ENCODE results near the gene EFEMP1. TPM values are rescaled to one million over a fixed set of nuclear protein-coding genes. Genes with fewer than 3 reads are reported as not detected.
A peak's percentile ranks its signal among the peaks of the same experiment; 100 is the strongest.

Gene EFEMP1
- total RNA-seq, 4 donors from 2014 or later: 11.2 to 68.3 (median 41.8) TPM

DNA sequence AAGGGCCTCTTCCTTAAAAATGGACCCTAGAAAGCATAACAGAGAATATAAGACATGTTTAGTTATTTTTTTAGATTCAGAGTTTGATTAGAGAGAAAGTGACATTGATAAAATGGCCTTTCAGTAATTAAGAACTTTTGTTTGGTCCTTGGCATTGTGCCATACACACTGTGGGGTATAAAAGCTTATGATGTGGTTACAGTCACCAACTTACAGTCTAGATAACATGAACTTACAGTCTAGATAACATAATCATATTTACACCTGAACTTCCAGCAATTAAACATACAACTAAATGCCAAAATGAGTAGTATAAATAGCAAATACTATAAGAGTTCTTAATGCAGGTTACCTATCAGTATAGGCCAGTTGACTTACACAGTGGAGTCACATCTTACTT is 25.6 kb upstream of the EFEMP1 start:
- no peaks in the 10 kb centered on the region for H3K9me3 ChIP-seq
- H3K27ac ChIP-seq: no peak overlapping the region
- no peaks in the 10 kb centered on the region for H3K36me3 ChIP-seq
- DNase-seq: no peak
- TF ChIP-seq, protein P1, sequence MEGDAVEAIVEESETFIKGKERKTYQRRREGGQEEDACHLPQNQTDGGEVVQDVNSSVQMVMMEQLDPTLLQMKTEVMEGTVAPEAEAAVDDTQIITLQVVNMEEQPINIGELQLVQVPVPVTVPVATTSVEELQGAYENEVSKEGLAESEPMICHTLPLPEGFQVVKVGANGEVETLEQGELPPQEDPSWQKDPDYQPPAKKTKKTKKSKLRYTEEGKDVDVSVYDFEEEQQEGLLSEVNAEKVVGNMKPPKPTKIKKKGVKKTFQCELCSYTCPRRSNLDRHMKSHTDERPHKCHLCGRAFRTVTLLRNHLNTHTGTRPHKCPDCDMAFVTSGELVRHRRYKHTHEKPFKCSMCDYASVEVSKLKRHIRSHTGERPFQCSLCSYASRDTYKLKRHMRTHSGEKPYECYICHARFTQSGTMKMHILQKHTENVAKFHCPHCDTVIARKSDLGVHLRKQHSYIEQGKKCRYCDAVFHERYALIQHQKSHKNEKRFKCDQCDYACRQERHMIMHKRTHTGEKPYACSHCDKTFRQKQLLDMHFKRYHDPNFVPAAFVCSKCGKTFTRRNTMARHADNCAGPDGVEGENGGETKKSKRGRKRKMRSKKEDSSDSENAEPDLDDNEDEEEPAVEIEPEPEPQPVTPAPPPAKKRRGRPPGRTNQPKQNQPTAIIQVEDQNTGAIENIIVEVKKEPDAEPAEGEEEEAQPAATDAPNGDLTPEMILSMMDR (IDR thresholded peaks at IDR 0.05): no peak
- TF ChIP-seq POLR2A (IDR thresholded peaks at IDR 0.05): no peak
- H3K4me3 ChIP-seq: no peak overlapping the region
- no peaks in the 10 kb centered on the region for H3K4me1 ChIP-seq
- intact Hi-C loops (cut with DNase I): no loop called here
- H3K27me3 ChIP-seq: no peaks in the 10 kb centered on the region

DNA sequence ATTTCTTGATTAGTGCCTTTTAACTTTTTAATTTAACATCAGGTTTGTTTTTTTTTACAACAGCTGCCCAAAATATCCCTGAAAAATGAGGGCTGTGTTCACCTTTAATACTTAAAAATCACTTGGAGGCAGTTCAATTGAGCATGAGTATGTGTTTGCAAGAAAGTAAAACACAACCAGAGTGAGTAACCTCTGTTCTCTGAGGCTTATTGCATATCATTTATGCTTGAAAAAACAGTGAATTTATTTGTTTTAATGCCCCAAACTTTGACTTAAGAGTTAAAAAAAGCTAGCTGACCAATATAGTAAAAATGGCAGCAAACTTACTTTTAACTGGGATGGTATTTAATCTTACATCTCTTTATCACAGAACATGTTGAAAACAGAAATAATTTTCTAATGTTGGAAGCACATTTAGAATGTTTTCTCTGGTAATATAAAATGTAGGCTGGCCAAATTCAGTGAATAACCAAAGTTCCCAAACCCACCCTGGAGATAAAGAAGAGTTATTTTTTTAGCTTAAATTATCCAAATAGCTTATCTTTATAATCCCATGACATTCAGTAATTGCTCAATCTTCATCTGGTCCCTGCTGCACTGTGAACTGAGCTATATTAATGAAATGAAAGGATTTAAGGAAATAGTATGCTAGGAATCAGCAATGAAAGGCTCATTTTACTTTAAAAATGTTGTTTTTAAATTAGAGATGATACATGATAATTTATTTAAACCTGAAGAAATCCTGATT is 24.8 kb upstream of the EFEMP1 start:
- Histone ChIP-seq H3K27me3 (no peaks in the 10 kb centered on the region), H3K9me3 (no peaks in the 10 kb centered on the region), H3K27ac (peak overlapping the region in 1 of 4 donors; percentile 4), H3K4me3 (no peak overlapping the region), H3K36me3 (no peaks in the 10 kb centered on the region), H3K4me1 (peaks cover 0 to 3% (median 0%) of the 10 kb centered on the region in 3 donors)
- intact Hi-C loops (cut with DNase I): no loop called here
- no peak for TF ChIP-seq POLR2A (IDR thresholded peaks at IDR 0.05)
- TF ChIP-seq, protein P1 (IDR thresholded peaks at IDR 0.05): no peak
- DNase-seq: no peak

DNA sequence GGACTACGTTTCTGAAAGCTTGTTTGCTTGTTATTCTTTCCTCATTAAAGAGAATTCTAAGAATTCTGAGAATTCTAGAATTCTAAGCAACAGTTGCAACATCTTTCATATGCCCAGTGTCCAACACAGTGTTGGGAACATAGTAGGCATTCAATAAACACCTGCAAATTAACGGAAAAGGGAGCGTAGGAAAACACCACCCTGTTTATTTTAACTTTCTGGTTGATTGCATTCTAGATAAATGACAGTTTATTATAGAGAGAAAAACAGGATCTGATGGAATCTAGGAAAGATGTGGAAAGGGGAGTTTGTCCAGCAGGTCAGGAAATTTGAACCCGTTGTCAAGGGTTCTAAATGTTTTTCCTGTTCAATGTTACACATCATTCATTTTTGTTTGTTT is 24.2 kb upstream of the EFEMP1 start:
- Histone ChIP-seq H3K4me1 (peaks cover 0 to 3% (median 0%) of the 10 kb centered on the region in 3 donors), H3K27ac (no peak overlapping the region), H3K9me3 (no peaks in the 10 kb centered on the region), H3K4me3 (no peak overlapping the region), H3K27me3 (no peaks in the 10 kb centered on the region), H3K36me3 (no peaks in the 10 kb centered on the region)
- DNase-seq: no peak
- 55 to 71% methylated on average over 4 of the region's 4 CpGs for WGBS, 2 donors
- intact Hi-C loops (cut with DNase I): no loop called here
- TF ChIP-seq POLR2A (IDR thresholded peaks at IDR 0.05): no peak
- TF ChIP-seq, protein P1 (IDR thresholded peaks at IDR 0.05): no peak

DNA sequence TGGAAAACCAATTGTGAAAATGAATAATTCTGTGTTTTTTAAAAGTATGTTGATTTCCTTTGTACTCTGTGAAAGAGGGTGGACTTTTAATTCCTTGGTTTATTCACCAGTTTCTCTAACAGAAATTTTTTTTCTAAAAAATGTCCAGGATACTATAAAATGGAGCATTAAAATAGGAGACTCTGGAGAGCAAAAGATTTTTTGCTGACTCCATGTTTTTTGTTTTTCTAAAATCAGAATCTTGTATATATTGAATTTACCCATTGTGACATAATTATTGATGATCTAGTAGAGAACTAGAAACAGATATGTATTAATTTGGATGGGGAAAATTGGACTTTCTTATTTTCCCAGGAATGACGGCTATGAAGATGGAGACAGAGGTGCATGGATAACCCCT is 23.2 kb upstream of the EFEMP1 start:
- Histone ChIP-seq H3K36me3 (no peaks in the 10 kb centered on the region), H3K4me1 (peaks cover 0 to 3% (median 0%) of the 10 kb centered on the region in 3 donors), H3K27ac (no peak overlapping the region), H3K27me3 (no peaks in the 10 kb centered on the region), H3K4me3 (no peak overlapping the region), H3K9me3 (no peaks in the 10 kb centered on the region)
- intact Hi-C loops (cut with DNase I): no loop called here
- WGBS, 2 donors: 91 to 100% methylated on average over 1 of the region's 1 CpG
- no peak for TF ChIP-seq POLR2A (IDR thresholded peaks at IDR 0.05)
- TF ChIP-seq, protein P1 (IDR thresholded peaks at IDR 0.05): no peak
- no peak for DNase-seq

DNA sequence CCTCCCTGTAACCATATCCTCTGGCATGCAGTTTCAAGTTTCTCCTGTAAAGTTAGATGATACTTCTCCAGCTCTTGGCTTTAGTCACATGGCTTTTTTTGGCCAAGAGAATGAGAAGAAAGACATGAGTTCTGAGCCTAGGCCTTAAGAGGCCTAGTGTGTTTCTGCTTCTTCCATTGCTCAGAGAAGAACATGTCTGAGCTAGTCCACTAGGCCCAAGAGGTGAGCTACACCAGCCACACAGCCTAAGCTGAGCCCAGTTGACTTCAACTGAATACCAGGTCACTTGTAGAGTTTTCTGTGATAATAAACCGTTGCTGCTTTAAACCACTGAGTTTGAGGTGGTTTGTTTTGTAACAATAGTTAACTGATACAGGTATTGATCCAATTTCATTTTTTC is 19.9 kb upstream of the EFEMP1 start:
- TF ChIP-seq, protein P1 (IDR thresholded peaks at IDR 0.05): no peak
- no peak for TF ChIP-seq POLR2A (IDR thresholded peaks at IDR 0.05)
- no peak for DNase-seq
- Histone ChIP-seq H3K27me3 (no peaks in the 10 kb centered on the region), H3K4me3 (no peak overlapping the region), H3K9me3 (no peaks in the 10 kb centered on the region), H3K4me1 (peaks cover 0 to 3% (median 0%) of the 10 kb centered on the region in 3 donors), H3K27ac (no peak overlapping the region), H3K36me3 (no peaks in the 10 kb centered on the region)
- 64 to 80% methylated on average over 1 of the region's 1 CpG for WGBS, 2 donors
- intact Hi-C loops (cut with DNase I): no loop called here

Measured in esophagus squamous epithelium (tissue), 5 donors.